HL-60 (cell line): ENCODE measurements around the gene FAM53A.

ENCODE experiments used
- DNase-seq, 2 experiments: peaks; one replicate each; pipeline ENCODE4 v3.0.0-alpha.2; 2010 to 2020; ENCODE audit warnings: low read depth in 1 of 2, low spot score in 1 of 2
- H3K27ac ChIP-seq: fragments of 250-450 bp; sonication (Bioruptor Pico); replicated peaks from 2 replicates; pipeline ENCODE4 v1.5.1; 2020; ENCODE audit warnings: mild to moderate bottlenecking, moderate library complexity
- H3K27me3 ChIP-seq: fragments of 250-450 bp; sonication (Bioruptor Pico); 2 replicates; pipeline ENCODE4 v1.5.1; 2021; ENCODE audit warnings: mild to moderate bottlenecking, moderate library complexity; ENCODE audit not compliant: insufficient read depth, poor library complexity, severe bottlenecking
- H3K4me3 ChIP-seq: replicated peaks from 2 replicates; pipeline ENCODE4 v1.5.1; 2011; ENCODE audit warnings: mild to moderate bottlenecking, control low read depth, low read length; ENCODE audit not compliant: insufficient read depth
- GABPA ChIP-seq: IDR thresholded peaks from 2 replicates; pipeline ENCODE4 v1.6.1; 2012; ENCODE audit warnings: low read depth
- POLR2AphosphoS5 ChIP-seq: IDR thresholded peaks from 2 replicates; pipeline ENCODE4 v1.6.1; 2012; ENCODE audit warnings: low read depth
- SPI1 ChIP-seq: IDR thresholded peaks from 2 replicates; pipeline ENCODE4 v1.6.1; 2012; ENCODE audit warnings: low read depth, mild to moderate bottlenecking, borderline replicate concordance
- TF ChIP-seq, protein P1 (sequence below): IDR thresholded peaks from 2 replicates; pipeline ENCODE4 v1.6.1; 2012; ENCODE audit warnings: low read depth; ENCODE audit not compliant: insufficient replicate concordance
- TF ChIP-seq, protein P2 (sequence below): IDR thresholded peaks from one replicate; pipeline ENCODE4 v1.5.1; 2011; ENCODE audit warnings: low read length, control low read depth, inconsistent platforms; ENCODE audit not compliant: insufficient read depth

The FAM53A gene

DNA sequence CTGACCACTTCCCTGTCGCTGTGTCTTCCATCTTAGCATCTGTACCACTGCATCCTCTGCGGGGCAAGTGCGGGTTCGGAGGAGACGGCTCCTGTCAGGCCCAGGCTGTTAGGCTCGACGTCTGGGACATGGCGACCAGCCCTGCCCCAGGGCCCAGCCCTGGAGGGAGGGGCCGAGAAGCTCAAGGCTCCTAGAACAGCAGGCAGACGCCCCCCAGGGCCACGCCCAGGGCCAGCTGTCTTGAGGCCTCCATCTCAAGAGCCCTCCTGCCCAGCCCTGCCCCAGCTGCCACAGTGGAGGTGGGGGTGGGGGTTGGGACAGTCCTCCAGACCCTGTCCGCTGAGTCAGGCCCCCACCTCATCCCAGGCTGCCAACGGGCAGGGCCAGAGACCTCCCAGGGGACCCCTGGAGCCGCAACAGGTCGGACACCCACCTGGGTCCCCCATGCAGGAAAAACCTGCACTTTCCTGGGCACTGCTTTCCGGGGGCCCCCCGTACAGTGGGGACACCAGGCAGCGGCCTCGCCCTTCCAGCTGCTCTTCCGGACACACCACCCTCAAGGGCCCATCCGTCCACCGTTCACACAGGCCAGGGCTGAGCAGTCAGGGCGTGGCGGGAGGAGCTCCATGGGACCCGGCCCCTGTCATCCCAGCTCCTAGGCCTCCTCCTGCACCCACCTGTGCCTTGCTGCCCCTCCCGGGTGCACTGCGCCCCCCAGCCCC, 83.1 kb downstream of the FAM53A start:
- no peak for DNase-seq
- Histone ChIP-seq H3K27ac (no peak overlapping the region), H3K27me3 (peaks cover 9% of the 10 kb centered on the region), H3K4me3 (no peak overlapping the region)
- TF ChIP-seq GABPA: no peak
- TF ChIP-seq, protein P1, sequence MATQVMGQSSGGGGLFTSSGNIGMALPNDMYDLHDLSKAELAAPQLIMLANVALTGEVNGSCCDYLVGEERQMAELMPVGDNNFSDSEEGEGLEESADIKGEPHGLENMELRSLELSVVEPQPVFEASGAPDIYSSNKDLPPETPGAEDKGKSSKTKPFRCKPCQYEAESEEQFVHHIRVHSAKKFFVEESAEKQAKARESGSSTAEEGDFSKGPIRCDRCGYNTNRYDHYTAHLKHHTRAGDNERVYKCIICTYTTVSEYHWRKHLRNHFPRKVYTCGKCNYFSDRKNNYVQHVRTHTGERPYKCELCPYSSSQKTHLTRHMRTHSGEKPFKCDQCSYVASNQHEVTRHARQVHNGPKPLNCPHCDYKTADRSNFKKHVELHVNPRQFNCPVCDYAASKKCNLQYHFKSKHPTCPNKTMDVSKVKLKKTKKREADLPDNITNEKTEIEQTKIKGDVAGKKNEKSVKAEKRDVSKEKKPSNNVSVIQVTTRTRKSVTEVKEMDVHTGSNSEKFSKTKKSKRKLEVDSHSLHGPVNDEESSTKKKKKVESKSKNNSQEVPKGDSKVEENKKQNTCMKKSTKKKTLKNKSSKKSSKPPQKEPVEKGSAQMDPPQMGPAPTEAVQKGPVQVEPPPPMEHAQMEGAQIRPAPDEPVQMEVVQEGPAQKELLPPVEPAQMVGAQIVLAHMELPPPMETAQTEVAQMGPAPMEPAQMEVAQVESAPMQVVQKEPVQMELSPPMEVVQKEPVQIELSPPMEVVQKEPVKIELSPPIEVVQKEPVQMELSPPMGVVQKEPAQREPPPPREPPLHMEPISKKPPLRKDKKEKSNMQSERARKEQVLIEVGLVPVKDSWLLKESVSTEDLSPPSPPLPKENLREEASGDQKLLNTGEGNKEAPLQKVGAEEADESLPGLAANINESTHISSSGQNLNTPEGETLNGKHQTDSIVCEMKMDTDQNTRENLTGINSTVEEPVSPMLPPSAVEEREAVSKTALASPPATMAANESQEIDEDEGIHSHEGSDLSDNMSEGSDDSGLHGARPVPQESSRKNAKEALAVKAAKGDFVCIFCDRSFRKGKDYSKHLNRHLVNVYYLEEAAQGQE: no peak
- TF ChIP-seq, protein P2, sequence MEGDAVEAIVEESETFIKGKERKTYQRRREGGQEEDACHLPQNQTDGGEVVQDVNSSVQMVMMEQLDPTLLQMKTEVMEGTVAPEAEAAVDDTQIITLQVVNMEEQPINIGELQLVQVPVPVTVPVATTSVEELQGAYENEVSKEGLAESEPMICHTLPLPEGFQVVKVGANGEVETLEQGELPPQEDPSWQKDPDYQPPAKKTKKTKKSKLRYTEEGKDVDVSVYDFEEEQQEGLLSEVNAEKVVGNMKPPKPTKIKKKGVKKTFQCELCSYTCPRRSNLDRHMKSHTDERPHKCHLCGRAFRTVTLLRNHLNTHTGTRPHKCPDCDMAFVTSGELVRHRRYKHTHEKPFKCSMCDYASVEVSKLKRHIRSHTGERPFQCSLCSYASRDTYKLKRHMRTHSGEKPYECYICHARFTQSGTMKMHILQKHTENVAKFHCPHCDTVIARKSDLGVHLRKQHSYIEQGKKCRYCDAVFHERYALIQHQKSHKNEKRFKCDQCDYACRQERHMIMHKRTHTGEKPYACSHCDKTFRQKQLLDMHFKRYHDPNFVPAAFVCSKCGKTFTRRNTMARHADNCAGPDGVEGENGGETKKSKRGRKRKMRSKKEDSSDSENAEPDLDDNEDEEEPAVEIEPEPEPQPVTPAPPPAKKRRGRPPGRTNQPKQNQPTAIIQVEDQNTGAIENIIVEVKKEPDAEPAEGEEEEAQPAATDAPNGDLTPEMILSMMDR: no peak
- no peak for TF ChIP-seq POLR2AphosphoS5
- TF ChIP-seq SPI1: no peak

DNA sequence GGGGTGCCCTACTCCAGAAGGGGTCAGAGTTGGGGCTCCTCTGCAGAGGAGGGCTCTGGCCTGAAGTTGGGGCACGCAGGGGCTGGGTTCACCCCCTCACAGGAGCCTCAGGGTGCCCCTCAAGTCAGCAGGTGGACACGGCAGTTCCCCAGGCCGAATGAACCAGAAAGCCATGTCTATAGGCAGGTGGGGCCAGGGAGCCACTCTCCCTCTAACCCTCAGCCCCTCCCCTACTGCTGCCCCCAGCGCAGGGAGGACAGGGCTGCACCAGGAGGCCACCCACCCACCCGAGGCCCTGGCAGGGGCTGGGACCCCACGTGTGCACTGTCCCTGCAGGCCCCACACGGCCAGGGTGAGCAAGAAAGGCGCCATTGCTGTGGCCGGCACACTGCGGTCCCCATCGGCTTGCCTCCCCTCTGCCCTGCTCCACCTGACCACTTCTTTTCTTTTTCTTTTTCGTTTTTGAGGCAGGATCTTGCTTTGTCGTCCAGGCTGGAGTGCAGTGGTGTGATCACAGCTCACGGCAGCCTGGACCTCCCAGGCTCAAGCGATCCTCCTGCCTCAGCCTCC, 83.8 kb downstream of the FAM53A start:
- Histone ChIP-seq H3K4me3 (no peak overlapping the region), H3K27ac (no peak overlapping the region), H3K27me3 (peaks cover 6% of the 10 kb centered on the region)
- TF ChIP-seq, protein P1: no peak
- TF ChIP-seq SPI1 (no peak), POLR2AphosphoS5 (no peak), GABPA (no peak)
- TF ChIP-seq, protein P2: no peak
- no peak for DNase-seq

DNA sequence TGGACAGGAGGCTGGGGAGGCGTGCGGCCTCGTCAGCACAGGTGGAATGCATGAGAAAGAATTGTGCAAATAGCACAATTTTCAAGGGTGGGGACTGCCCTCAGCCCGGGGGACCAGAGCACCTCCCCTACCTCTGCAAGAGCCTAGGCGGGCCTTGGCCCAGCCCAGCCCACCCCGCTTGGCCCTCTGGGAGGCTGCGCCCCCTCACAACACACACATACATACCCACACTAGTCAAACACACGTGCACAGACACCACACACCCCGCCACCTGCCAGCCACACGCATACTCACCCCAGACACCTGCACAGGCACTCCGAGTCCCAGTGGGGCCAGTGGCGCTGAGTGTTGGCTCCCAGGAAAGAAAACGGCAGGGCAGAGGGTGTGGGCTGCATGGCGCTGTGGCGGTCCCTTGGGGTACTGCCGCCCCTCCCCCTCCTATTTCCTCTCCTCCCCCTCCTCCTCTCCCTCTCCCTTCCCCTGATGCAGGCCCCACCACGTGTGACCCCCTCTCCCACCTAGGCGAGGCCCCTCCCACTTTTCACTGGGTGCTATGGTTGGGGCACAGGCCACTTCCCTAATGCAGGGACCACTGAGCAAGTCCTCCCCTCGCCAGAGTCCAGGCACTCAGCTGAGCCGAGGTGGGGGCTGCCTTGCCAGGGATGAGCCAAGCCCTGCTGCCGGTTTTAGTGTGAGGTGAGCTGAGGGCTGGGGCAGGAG, 84.5 kb downstream of the FAM53A start:
- no peak for TF ChIP-seq POLR2AphosphoS5
- TF ChIP-seq, protein P2: no peak
- no peak for TF ChIP-seq SPI1
- no peak for TF ChIP-seq GABPA
- Histone ChIP-seq H3K27me3 (peaks cover 1% of the 10 kb centered on the region), H3K27ac (no peak overlapping the region), H3K4me3 (no peak overlapping the region)
- no peak for DNase-seq
